Neutrophil (primary cell): ENCODE results near the gene PRKCE.
A peak's percentile ranks its signal among the peaks of the same experiment; 100 is the strongest.

ENCODE experiments used
- H3K27ac ChIP-seq: fragments of 200-600 bp; sonication (generic); 2 replicates; pipeline ENCODE4 v1.5.1; 2016; ENCODE audit warnings: mild to moderate bottlenecking, moderate library complexity
- H3K27me3 ChIP-seq: fragments of 200-600 bp; sonication (generic); 2 replicates; pipeline ENCODE4 v1.6.0; 2016; ENCODE audit warnings: mild to moderate bottlenecking
- H3K36me3 ChIP-seq: fragments of 200-600 bp; sonication (generic); 2 replicates; pipeline ENCODE4 v1.5.1; 2017
- H3K4me1 ChIP-seq, 2 experiments: fragments of 200-600 bp in 1 of 2; sonication (generic) in 1 of 2; 1 replicate in 1 of 2; 2 replicates in 1 of 2; pipeline versions ENCODE4 v1.5.1 to v1.6.1; 2013 to 2016; ENCODE audit warnings: low read depth in 1 of 2, low read length in 1 of 2, mild to moderate bottlenecking in 1 of 2, moderate library complexity in 1 of 2; ENCODE audit not compliant: control insufficient read depth in 1 of 2, insufficient read depth in 1 of 2
- H3K4me3 ChIP-seq, 2 experiments: fragments of 200-600 bp in 1 of 2; sonication (generic) in 1 of 2; 1 replicate in 1 of 2; 2 replicates in 1 of 2; pipeline ENCODE4 v1.5.1; 2013 to 2016; ENCODE audit warnings: low read depth in 1 of 2, low read length in 1 of 2, mild to moderate bottlenecking in 1 of 2, moderate library complexity in 1 of 2
- H3K9me3 ChIP-seq: fragments of 200-600 bp; sonication (generic); 2 replicates; pipeline ENCODE4 v1.5.1; 2016
- CTCF ChIP-seq: fragments of 200-600 bp; sonication (generic); IDR thresholded peaks from 2 replicates; pipeline ENCODE4 v1.5.1; 2016; ENCODE audit warnings: antibody characterized with exemption

The PRKCE gene

GRCh38 chr2:45763255-45763654, 111.8 kb downstream of the PRKCE start:
- no peak for TF ChIP-seq CTCF
- Histone ChIP-seq H3K27me3 (no peaks in the 10 kb centered on the region), H3K4me1 (peaks cover 14 to 30% of the 10 kb centered on the region in 2 experiments), H3K36me3 (no peaks in the 10 kb centered on the region), H3K9me3 (no peaks in the 10 kb centered on the region), H3K4me3 (no peak overlapping the region), H3K27ac (no peak overlapping the region)

GRCh38 chr2:45763797-45764196, 112.3 kb downstream of the PRKCE start:
- Histone ChIP-seq H3K4me1 (peaks cover 14 to 30% of the 10 kb centered on the region in 2 experiments), H3K4me3 (no peak overlapping the region), H3K27me3 (no peaks in the 10 kb centered on the region), H3K9me3 (no peaks in the 10 kb centered on the region), H3K36me3 (no peaks in the 10 kb centered on the region), H3K27ac (no peak overlapping the region)
- no peak for TF ChIP-seq CTCF

GRCh38 chr2:45765007-45765727, 113.7 kb downstream of the PRKCE start:
- Histone ChIP-seq H3K27me3 (no peaks in the 10 kb centered on the region), H3K4me3 (no peak overlapping the region), H3K9me3 (no peaks in the 10 kb centered on the region), H3K27ac (peak overlapping the region; percentile 54), H3K4me1 (peaks cover 14 to 34% of the 10 kb centered on the region in 2 experiments), H3K36me3 (no peaks in the 10 kb centered on the region)
- TF ChIP-seq CTCF, result no peak

- Histone ChIP-seq H3K36me3 (no peaks in the 10 kb centered on the region), H3K27me3 (no peaks in the 10 kb centered on the region), H3K27ac (peak overlapping the region; percentile 54), H3K4me1 (peaks cover 17 to 40% of the 10 kb centered on the region in 2 experiments), H3K4me3 (no peak overlapping the region), H3K9me3 (no peaks in the 10 kb centered on the region)
- TF ChIP-seq CTCF, result no peak
Measured at GRCh38 chr2:45765728-45766254, 114.3 kb downstream of the PRKCE start.

GRCh38 chr2:45768208-45768607, 116.7 kb downstream of the PRKCE start:
- no peak overlapping the region for H3K27ac ChIP-seq
- peaks cover 17 to 47% of the 10 kb centered on the region in 2 experiments for H3K4me1 ChIP-seq
- no peaks in the 10 kb centered on the region for H3K9me3 ChIP-seq
- no peak overlapping the region for H3K4me3 ChIP-seq
- no peaks in the 10 kb centered on the region for H3K27me3 ChIP-seq
- no peak for TF ChIP-seq CTCF
- no peaks in the 10 kb centered on the region for H3K36me3 ChIP-seq
